CD4-positive, alpha-beta T cell treated with Interleukin-4 for 1 hour (primary cell): Measurements from ENCODE around the gene MOCS1.

Experiments
- DNase-seq, 2 donors: peaks; one replicate each; pipeline ENCODE4 v3.0.0-alpha.2; 2020 to 2022

The MOCS1 gene

DNA sequence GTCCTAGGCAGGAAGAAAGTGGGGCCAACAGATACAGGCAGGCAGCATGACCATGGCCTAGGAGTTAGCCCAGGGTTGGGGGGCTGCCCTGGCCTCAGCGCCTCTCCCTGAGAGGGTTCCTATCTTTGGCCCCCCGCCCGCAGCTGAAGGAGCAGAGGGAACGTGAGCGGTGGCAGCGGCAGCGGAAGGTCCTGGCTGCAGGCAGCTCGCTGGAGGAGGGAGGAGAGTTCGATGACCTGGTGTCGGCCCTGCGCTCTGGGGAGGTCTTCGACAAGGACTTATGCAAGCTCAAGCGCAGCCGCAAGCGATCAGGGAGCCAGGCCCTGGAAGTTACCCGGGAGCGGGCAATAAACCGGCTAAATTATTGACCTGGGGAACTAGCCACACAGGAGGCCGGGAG lies 32.6 kb downstream of the MOCS1 start:
- DNase-seq, result no peak

DNA sequence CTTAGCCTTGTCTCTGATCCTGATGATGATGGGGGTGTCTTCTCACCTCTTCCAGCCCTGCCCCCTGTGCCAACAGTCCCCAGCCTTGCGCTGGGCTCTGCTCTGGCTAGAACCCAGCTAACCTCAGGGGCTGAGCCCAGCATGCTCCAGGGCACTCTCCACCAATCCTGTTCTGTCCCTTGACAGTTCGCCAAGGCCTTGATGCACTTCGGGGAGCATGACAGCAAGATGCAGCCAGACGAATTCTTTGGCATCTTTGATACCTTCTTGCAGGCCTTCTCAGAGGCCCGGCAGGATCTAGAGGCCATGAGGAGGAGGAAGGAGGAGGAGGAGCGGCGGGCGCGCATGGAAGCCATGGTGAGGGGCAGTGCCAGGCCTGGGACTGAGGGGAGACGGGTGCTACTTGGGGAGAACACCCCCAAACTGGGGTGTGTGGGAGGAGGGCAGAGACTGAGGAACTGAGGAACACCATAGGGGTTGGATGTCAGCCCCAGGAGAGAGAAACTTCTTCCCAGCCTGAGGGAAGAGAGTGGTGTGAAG lies 33.1 kb downstream of the MOCS1 start:
- no peak for DNase-seq

DNA sequence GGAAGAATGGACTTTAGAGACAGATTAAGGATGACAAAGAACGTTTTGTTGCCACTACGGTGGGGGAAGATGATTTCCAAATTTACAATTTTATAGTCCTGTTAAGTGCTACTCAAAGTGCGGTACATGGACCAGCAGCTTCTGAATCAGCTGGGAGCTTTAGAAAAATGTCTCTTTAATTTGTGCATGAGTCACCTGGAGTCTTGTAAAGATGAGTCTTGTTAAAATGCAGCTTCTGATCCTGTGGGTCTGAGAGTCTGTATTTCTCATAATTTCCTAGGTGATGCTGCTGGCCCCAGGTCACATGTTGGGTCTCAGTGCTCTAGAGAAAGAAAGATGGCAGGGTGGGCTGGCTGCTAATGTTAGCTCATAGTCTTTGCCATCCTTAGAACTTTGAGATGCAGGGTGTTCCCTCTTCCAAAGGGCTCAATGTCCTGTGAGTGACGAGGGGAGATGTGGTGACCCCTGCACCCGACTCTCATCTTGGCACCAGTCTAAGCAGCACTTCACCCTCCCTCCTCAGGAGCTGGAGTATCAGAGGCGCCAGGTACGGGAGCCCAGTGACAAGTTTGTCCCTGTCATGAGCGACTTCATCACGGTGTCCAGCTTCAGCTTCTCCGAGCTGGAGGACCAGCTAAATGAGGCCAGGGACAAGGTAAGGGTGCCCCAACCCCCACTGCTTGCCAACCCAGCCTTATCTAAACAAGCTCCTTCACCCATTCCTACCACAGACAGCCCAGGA lies 34.5 kb downstream of the MOCS1 start:
- no peak for DNase-seq

DNA sequence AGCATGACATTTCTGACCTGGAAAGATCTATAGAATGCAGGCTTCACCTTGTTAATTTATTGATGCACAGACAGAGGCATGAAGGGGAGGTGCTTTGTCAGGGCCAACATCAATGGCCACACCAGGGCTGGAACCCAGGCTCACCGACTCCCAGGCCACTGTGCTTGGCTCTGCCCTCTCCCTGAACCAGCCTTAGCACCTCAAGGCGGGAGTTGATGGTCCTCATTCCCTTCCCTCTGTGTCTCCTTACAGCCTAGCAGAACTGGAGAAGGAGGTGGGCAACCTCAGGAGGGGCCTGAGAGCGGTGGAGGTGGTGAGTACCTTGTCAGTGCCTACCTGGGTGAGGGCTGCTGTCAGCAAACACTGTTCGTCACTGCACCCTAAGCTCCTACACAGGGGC lies 35.6 kb downstream of the MOCS1 start:
- DNase-seq, result no peak

DNA sequence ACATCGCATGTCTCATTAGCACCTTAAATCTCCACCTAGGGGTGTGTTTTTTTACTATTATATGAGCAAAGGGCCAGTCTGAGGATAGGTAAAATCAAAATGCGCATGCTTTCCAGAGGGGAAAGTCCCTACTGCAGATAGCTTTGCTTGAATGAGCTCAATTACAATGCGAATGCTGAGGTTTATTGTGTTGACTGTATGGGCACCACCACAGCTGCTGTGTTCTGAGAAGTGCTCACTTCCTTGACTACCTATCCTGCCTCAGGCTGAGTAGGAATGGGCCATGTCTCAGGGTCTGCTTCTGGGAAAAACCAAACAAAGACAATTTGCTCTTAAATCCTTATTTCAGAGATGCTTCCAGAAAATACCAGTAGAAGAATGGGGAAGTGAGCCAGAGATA lies 36.6 kb downstream of the MOCS1 start:
- DNase-seq, result no peak

DNA sequence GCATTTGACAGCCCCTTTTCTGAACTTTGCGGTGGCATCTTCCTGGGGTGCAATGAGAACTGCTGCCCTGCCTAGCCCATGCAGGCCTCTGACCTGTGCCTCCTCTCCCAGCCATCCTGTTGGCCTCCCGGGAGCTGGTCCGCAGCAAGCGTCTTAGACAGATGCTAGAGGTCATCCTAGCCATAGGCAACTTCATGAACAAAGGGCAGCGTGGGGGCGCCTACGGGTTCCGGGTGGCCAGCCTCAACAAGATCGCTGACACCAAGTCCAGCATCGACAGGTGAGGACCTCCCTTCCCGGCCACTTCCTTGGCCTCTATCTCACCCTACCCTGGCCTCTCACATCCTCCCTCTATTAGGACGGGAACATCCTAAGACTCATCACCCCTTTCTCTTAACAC lies 37.6 kb downstream of the MOCS1 start:
- no peak for DNase-seq

DNA sequence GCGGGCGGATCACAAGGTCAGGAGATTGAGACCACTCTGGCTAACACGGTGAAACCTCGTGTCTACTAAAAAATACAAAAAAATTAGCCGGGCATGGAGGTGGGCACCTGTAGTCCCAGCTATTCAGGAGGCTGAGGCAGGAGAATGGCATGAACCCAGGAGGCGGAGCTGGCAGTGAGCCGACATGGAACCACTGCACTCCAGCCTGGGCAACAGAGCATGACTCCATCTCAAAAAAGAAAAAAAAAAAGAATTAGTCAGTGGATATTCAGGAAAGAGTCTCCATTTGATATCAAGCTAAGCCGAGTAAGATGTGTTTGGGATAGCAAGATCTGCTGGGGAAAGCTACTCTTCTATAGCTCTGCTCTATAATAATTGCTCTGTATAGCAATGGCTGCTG lies 41.0 kb downstream of the MOCS1 start:
- no peak for DNase-seq

DNA sequence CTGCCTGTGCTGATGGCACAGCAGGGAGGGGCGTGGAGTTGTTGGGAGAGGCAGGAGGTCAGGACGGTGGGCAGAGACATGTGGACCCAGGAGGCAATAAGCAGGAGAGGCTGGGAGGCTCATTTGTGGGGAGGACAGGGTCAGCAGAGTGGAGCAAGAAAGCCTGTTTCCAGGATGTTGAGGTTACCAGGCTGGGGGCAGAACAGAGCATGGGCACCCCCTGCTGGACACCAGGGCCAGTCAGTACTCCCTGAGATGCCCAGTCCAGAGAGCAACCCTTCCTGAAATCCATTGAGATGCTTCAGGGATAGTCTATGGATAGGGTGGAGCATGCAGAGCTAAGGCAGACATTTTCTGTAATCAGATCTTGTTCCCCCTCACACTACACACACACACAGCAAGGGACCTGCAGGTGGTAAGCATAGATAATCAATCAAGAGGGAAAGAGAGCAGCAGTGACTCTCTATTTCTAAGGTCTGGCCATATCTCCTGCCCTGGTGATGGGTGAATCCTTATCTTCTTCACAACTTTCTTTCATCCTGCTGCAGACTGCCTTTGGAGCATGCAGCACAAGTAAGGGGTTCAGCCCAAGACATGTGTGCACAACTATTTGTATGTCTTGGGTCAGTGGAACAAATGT lies 41.7 kb downstream of the MOCS1 start:
- DNase-seq, result no peak

DNA sequence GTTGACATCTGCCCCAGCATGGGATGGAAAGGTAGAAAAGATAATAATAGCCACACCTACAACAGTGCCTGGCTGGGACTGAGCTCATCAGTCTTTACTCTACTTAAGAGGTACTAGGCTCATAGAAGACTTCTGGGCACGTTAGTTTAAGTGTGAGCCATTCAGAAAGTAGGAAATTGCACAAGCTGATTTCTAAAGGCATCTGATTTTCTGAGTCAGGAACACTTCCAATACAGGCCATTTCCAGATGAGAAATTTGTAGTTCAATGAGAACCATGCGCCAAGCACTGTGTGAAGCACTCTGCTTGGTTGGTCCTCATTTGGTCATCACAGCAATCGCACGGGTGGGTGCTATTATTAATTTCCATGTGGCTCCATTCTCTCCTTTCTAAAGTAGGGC lies 42.3 kb downstream of the MOCS1 start:
- no peak for DNase-seq

DNA sequence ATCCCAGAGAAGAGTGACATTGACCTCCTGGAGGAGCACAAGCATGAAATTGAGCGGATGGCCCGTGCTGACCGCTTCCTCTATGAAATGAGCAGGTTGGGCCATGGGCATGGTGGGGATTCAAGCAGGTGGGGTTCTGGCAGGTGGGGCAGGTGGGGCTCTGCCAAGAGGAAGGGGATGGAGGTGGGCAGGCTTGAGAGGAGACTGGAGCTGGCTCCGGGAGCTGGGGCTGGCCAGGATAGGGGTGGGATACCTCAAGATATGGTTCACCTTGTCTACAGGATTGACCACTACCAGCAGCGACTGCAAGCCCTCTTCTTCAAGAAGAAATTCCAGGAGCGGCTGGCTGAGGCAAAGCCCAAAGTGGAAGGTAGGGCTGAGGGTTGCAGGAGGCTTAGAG lies 42.9 kb downstream of the MOCS1 start:
- no peak for DNase-seq

DNA sequence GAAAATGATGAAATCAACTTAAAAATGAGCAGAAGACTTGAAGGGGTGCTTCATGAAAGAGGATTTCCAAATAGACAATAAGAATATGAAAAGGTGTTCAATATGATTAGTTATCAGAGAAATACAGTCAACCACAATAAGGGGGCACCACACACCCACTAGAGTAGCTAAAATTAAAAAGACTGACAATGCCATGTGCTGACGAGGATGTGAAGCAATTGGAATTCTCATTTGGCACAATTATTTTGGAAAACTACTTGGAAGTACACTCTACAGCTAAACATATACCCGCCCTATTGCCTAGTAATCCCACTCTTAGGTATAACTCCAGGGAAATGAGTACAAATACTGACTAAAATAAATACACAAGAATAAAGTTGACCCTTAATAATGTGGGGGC lies 45.0 kb downstream of the MOCS1 start:
- DNase-seq, result no peak

DNA sequence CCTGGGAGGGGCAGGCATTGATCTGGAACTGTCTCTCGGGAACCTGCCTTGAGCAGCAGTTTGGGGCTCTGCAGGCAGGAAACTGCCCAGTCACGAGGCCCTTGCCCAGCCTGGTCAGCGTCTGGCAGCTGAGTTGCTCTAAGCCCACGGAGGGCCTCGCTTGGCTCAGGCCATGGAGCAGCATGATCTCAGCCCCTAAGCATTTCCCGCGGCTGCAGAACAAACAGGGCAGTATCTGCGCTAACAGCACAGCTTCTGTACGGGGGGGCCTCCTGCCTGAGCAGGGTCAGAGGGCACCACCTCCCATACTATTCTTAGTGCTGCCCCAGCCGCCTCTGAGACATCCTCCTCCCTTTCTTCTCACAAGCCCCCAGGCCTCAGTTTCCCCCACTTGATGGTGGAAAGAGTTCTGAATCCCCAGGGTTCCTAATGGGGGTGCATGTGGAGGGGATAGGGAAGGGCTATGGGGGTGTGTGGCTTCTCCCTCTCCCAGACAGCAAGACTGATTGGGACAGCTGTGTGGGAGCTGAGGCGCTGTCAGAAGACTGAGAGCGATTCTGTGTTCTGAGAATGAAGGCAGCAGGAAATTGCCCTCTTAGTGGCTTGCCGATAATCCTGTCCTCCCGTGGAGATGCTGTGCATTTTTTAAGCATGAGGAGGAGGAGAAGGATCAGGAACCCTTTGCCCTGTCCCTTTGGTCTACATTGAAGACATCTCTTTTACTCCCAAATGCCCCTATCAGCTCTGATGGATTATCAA lies 46.4 kb downstream of the MOCS1 start:
- DNase-seq, result no peak

DNA sequence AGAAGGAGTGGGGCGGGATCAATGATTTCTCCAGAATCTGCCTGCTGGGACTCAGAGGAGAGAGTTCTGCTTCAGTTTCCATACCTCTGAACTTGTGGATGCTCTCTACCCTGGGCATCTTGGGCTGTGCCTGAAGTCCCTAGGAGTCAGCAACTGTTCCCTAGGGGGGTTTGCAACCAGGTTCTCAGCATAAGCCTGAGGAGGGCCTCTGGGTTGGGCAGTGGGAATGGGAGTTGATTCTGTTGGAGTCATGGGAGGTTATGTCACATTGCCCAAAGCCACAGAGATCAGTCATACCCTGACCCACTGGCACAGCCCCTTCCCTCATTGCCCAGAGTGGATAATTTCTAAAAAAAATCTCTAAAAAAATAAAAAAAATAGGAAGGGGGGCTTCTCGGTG lies 47.4 kb downstream of the MOCS1 start:
- no peak for DNase-seq

DNA sequence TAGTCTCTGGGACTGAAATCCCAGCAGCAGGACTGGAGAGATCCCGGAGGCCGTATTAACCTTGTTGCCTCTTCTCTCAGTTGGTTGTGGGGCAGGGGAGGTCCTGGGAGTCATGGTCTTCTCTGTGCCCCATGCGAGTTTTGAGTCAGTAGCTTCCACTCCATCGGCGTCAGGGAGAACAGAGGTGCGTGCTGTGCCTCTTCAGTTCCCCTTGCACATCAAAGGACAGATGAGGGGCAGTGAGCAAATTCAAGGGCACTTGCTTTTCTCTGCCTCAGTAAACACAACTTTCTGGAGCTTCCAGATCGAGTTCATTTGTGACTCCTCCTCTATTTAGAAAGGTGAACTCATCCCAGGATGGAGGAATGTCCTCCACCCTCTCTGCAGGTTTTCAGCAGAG lies 48.6 kb downstream of the MOCS1 start:
- DNase-seq, result no peak

DNA sequence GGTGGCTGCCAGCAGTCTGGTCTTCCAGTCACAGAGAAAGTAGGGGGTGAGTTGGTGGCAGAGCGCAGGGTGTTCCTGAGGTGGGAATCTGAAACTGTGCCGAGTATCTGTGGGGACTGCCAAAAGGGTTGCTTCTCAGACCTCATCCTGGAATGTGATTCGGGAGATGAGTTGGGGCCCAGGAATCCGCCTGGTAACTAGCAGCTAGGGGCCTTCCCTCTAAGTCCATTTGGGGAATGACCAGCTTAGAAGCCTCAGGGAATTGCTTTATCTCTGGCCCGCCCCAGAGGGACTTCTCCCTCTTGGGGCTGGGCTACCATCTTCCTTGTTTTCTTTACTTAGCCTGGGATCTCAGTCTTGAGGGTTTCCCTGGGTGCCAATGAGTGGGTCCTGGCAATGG lies 49.6 kb downstream of the MOCS1 start:
- no peak for DNase-seq

DNA sequence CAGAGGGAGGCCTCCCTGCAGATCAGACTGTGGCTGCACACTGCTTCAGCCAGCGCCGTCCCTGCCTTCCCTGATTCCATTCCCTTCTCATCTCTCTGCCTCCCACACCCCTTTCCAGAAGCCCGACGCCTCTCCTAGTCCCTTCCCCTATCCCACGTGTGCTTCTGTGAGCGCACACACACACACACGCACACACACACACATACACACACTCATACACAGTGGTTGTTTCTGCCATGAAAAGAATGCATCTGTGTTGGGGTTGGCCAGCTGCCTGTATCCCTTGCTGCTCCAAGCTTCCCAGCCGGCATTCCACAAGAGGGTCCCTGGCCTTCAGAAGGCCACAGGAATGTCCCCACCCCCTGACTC lies 51.7 kb downstream of the MOCS1 start:
- DNase-seq, result no peak

DNA sequence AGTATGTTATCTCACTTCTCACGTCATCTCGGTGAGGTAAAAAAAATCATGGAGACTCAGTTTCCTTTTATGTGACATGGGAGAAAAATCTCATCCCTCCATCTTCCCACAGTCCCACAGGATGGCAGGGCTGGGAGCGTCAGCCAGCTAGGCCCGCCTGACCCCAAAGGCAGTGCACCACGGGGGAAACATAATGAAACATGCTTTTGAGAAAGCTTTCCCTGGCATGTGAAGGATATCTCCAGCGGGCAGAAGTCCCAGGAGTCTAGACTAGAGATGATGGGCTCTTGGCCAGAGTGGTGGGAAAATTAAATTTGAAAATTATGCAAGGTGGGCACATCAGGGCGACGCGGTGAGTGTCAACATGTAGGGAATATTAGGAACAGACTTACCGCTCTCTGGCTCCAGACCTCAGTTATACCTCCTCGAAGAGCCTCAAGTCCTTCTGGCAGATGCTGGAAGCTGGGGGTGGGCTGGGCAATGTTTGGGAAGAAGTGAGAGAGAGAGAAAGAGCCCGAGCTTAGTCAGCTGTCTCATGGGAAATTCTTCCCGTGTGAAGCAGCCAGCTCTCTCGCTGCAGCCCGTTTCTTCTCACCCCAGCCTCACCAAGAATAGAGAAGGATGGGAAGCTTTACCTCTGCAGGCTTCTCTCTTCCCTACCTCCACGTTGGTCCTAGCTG lies 52.3 kb downstream of the MOCS1 start:
- no peak for DNase-seq

DNA sequence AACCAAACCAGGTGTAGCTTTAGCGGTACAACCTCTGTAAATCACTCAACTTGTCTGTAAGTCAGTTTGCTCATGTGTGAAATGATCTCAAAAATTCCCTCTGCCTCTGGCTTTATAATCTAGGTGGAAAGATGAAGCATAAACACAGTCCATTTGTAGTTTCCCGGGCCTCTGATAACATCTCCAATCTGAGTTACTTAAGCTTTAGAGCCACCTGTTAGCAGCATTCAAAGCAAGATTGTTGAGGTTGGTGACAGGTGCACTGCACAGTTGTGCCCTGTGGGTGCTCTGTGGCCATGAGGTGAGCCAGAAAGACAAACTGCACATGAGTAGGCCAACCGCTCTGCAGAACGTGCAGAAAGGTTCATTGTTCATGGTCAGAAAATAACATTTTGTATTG lies 53.7 kb downstream of the MOCS1 start:
- no peak for DNase-seq

DNA sequence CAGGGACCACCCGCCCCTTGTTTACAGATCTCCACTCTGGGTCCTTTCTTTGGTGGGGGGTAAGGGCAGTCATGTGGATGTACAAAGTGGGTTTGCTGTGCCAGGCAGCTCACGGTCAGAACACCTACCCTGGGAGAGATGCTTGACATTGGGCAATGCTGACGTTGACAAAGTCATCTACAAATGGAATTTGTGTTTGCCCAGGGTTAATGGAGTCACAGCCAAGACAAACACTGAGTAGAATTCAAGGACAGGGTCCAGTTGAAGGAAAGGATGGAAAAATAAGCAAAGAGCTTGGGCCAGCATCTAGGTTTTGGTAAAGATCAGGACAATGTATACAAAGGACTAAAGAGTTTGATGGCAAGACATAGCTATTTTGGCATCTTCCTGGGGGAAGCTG lies 54.7 kb downstream of the MOCS1 start:
- no peak for DNase-seq

DNA sequence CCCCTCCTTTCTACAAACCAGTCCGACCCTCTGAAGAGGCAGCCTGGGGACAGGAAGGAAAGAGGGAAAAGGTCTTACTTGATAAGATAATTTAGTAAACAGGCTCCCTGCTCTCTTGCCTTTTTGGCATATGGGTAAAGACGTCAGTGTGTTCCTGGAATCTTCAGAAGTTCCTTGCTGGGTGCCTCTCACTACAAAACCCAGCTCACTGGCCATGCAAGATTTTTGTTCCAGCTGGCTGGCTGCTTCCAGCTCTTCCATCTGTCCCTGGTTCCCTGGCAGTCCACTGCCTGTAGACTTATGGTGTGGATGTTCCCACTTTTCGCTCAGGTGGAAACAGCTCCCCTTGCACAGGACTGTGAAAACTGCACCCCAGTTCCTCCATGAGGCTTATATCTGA lies 57.4 kb downstream of the MOCS1 start:
- DNase-seq, result no peak

DNA sequence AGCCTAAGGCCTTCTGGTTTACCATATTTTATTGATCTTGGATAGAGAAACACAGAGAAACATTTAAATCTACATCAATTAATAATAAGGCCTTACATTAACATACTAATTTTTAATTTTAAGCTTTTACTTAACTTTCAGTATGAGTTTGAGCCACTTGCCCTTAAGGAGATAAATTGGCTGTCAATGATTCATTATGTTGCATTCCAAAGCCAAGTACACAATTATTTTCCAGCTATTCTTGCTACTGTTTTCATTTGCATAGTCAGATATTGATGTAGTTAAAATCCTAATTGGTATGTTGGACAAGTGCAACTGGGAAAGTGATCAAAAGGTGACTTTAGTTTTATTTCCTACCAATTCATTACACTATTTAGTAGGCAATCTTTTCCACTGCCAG lies 58.2 kb downstream of the MOCS1 start:
- DNase-seq, result no peak

DNA sequence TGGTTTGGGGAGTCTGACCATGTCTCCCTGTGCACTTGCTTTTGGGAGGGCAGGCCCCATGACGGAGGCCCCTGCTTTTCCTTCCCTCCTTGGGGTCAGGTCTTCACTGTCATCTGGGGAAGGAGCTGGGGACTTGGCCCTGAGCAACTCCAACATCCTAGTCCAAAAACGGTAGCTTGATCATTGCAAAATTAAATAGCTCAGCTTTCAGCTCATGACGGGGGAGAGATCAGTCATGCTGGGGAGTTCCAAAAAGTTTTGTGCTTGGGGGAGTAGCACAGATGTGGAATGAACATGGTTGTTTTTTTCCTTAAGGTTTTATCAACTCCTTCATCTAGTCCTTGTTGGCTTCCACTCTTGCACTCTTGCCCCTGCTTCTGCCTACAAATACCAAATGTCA lies 60.8 kb downstream of the MOCS1 start:
- DNase-seq, result no peak

DNA sequence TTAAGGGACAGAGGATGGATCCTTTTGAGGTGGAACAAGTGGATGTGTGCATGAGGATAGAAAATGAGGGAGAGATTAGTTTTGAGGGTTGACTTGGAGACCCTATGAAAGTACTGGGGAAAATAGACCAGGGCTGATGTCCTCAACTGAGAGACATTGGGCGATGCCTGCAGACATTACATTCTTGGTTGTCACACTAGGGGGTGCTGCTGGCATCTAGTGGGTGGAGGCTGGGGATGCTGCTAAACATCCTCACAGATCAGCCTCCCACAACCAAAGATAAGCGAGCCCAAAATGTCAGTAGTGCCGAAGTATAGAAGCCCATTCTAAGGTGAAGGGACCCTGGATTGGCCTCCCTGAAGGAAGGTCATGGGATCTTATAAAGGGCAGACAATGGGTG lies 63.3 kb downstream of the MOCS1 start:
- no peak for DNase-seq

DNA sequence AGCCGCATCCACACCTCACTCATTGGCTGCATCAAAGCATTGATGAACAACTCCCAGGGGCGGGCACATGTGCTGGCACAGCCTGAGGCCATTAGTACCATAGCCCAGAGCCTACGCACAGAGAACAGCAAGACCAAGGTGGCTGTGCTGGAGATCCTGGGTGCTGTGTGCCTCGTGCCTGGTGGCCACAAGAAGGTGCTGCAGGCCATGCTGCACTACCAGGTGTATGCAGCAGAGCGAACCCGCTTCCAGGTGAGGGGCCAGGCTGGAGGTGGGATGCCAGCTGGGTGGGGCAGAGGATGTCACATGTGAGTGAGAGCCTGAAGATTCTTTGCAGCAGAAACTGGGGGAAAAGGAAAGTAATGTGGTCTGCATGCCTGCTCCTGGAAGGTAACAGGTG lies 66.7 kb downstream of the MOCS1 start:
- DNase-seq, result no peak
